ENCODE data around the gene ACAD11.

ACAD11 gene

DNA sequence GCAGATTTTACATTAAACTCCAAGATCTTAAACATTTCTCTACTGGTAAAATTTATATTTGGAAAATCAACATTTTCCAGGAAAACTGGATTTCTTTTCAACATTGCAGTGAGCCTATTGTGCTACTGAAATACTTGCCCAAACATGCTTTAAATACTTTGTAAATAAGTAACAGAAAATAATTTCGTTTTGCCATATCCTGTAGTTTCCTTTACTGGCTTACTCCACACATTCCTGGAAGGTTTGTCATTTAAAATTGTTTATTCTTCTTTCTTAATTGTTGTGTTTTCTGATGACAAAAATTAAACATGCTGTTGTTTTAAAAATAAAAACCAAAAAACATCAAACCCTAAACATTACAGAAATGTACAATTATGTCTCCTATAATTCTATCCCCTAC, 22.0 kb downstream of the ACAD11 start:
- peak overlapping the region; percentile 8; the same call in 1 of the 2 replicates for H3K27ac ChIP-seq
- TF ChIP-seq, protein P1, sequence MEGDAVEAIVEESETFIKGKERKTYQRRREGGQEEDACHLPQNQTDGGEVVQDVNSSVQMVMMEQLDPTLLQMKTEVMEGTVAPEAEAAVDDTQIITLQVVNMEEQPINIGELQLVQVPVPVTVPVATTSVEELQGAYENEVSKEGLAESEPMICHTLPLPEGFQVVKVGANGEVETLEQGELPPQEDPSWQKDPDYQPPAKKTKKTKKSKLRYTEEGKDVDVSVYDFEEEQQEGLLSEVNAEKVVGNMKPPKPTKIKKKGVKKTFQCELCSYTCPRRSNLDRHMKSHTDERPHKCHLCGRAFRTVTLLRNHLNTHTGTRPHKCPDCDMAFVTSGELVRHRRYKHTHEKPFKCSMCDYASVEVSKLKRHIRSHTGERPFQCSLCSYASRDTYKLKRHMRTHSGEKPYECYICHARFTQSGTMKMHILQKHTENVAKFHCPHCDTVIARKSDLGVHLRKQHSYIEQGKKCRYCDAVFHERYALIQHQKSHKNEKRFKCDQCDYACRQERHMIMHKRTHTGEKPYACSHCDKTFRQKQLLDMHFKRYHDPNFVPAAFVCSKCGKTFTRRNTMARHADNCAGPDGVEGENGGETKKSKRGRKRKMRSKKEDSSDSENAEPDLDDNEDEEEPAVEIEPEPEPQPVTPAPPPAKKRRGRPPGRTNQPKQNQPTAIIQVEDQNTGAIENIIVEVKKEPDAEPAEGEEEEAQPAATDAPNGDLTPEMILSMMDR (conservative IDR thresholded peaks at IDR 0.05), result no peak

DNA sequence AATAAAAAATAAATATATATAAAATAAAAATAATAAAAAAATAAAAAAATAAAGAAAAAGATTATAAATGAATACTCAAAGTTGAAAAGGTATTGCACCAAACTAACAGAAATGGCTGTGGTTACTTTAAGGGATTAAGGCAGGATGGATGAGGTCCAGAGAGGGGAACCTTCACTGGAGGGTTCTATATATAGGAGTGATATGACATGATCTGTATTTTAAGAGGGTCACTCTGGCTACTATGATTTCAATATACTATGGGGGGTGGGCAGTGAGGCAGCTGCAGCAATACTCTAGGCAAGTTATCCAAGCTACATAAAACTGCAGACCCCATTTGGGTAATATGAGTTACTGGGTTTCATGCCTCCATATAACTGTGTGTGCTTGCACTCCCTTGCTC, 24.6 kb downstream of the ACAD11 start:
- TF ChIP-seq, protein P1 (conservative IDR thresholded peaks at IDR 0.05), result no peak
- no peak overlapping the region for H3K27ac ChIP-seq

DNA sequence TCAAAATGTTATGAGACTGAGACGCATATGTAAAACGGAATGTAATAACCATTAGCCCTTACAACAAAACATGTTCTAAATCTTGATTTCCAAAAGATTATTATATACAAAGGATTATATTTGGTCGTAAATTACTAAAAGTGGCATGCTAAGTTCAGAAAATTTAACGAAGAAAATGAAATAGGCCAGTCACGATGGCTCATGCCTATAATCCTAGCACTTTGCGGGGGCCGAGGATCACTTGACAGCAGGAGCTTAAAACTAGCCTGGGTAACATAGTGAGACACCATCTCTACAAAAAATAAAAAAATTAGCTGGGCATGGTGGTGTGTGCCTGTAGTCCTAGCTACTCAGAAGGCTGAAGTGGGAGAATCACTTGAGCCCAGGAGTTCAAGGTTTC, 29.0 kb downstream of the ACAD11 start:
- no peak overlapping the region for H3K27ac ChIP-seq
- TF ChIP-seq, protein P1 (conservative IDR thresholded peaks at IDR 0.05), result no peak

DNA sequence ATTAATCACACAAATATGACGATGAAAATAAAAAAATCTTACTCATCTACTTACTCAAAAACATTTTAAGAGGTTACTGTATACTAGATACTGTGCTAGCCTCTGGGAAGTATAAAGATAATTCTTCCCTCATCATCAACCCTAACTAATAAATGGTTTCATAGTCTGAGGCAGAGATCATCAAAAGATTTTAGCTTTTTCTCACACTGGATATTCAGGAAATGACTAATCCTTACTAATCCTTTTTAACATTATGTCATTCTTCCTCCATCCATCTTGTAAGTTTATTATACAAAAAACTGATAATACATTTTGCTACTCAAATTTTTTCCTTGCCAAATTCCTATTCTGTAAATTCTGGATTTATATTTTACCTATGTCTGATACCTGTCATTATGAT, 29.7 kb downstream of the ACAD11 start:
- H3K27ac ChIP-seq, result no peak overlapping the region
- TF ChIP-seq, protein P1 (conservative IDR thresholded peaks at IDR 0.05), result no peak

DNA sequence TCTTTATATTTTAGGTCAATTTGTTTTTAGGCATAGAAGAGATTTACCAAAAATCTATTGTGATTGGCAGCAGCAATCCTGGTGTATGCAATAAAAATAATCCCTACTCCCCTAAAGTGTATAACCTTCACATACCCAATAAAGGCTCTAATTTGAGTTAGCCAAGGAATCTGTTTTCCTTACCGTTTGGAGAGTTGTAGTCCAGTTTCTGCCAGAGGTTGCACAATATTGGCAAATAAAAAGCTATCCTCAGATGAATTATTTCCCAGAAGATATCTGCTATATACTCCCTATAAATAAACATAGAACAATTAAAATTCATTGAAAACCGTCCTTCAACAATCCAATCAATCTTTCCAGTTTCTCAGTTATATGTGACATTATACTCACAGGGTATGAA, 31.5 kb downstream of the ACAD11 start:
- no peak overlapping the region for H3K27ac ChIP-seq
- TF ChIP-seq, protein P1 (conservative IDR thresholded peaks at IDR 0.05), result no peak

DNA sequence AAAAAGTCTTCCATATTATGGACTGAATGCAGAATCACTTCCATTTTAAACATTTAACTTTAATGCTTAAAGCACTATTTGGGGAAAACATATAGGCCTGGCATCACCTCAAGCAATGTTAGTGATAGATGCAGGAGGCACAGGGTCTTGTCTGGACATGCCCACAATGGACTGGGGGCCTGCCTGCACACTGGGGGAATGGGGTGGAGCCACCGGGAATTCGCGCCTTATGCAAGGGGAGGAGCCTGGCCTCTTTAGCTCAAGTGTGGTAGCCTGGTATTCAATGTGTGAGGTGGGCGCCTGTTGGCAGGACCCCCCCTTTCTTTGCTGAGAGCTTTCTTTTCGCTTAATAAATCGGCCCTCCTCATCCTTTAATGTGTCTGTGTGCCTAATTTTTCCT, 32.7 kb downstream of the ACAD11 start:
- TF ChIP-seq, protein P1 (conservative IDR thresholded peaks at IDR 0.05), result no peak
- H3K27ac ChIP-seq, result no peak overlapping the region

DNA sequence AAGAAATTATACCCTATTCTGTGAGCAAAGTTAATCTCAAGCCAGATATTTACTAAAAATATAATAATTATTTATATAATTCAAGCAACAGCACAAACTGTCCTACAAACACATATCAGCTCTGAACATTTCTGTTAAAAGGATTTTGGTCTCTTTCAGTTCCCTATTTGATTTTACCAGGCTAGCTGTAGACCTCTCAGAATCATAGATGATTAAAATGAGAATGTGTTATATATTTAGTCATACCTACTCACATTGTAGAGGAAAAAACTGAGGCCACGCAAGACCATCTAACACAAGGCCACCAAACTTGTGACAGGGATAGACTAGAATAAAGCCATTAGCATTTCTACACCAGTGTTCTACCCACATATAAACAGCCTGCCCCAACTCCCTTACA, 34.0 kb downstream of the ACAD11 start:
- no peak overlapping the region for H3K27ac ChIP-seq
- TF ChIP-seq, protein P1 (conservative IDR thresholded peaks at IDR 0.05), result no peak

DNA sequence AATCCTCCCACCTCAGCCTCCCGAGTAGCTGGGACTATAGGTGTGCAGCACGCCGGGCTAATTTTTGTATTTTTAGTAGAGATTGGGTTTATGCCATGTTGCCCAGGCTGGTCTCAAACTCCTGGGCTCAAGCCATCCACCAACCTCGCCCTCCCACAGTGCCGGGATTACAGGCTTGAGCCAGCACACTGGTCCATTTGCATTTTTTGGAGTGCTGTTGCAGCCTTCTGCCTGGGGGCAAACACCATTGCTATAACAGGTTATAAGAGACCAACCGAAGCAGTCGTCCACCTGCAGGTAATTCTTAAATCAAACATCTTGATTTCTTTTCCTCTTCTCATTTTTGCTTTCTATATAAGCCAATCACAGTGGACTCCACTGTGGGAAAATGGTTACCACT, 34.8 kb downstream of the ACAD11 start:
- TF ChIP-seq, protein P1 (conservative IDR thresholded peaks at IDR 0.05), result no peak
- H3K27ac ChIP-seq, result no peak overlapping the region
